IMR-90 (cell line): Measurements from ENCODE around the gene TPCN1. TPM values are rescaled to one million over a fixed set of nuclear protein-coding genes. Genes with fewer than 3 reads are reported as not detected.
A peak's percentile ranks its signal among the peaks of the same experiment; 100 is the strongest.

ENCODE experiments used
- ATAC-seq: fragments of 200-7000 bp; cut with Tn5 transposase; 2 replicates; pipeline ENCODE4 v1.9.1; 2020; ENCODE audit warnings: low read depth, mild to moderate bottlenecking, moderate library complexity
- BruUV-seq: library from RNA; stranded (reverse); fragments of 400-500 nt; replicated peaks from 2 replicates; lab custom pipeline; 2021; lab: Mats Ljungman, UMichigan
- CTCF ChIA-PET: fragments of 300-600 bp; formaldehyde crosslinking; extraction: SDS; loops from one replicate; lab custom pipeline; 2021; ENCODE audit warnings: antibody characterized with exemption; lab: Yijun Ruan, JAX
- POLR2A ChIA-PET: fragments of 300-600 bp; sonication (Branson Sonifier 250); formaldehyde crosslinking; loops from one replicate; lab custom pipeline; 2022; ENCODE audit warnings: antibody characterized with exemption; ENCODE audit not compliant: unreplicated experiment; lab: Charles Lee
- DNase-seq: peaks from one replicate; pipeline ENCODE4 v3.0.0; 2013
- H2AFZ ChIP-seq: replicated peaks from 2 replicates; pipeline ENCODE3; 2013; ENCODE audit warnings: low read length, mild to moderate bottlenecking; ENCODE audit not compliant: poor library complexity
- H2AK5ac ChIP-seq: 2 replicates; pipeline ENCODE4 v1.6.1; 2013; ENCODE audit warnings: low read depth, low read length, inconsistent platforms
- H2AK9ac ChIP-seq: replicated peaks from 2 replicates; pipeline ENCODE3; 2013; ENCODE audit warnings: mild to moderate bottlenecking, low read depth, low read length, moderate library complexity; ENCODE audit not compliant: poor library complexity
- H2BK120ac ChIP-seq: 2 replicates; pipeline ENCODE4 v1.6.1; 2013; ENCODE audit warnings: low read depth, low read length, inconsistent platforms
- H2BK15ac ChIP-seq: 3 replicates; pipeline ENCODE4 v1.6.1; 2013; ENCODE audit warnings: low read depth, low read length, inconsistent platforms
- H2BK20ac ChIP-seq: 2 replicates; pipeline ENCODE4 v1.6.1; 2013; ENCODE audit warnings: low read depth, mild to moderate bottlenecking, inconsistent platforms, low read length, moderate library complexity
- H2BK5ac ChIP-seq: 2 replicates; pipeline ENCODE4 v1.6.1; 2013; ENCODE audit warnings: mild to moderate bottlenecking, low read depth, low read length, inconsistent platforms; ENCODE audit not compliant: poor library complexity, severe bottlenecking
- H3K14ac ChIP-seq: replicated peaks from 2 replicates; pipeline ENCODE4 v1.6.1; 2013; ENCODE audit warnings: low read depth, low read length, inconsistent platforms
- H3K18ac ChIP-seq: 2 replicates; pipeline ENCODE4 v1.6.1; 2013; ENCODE audit warnings: low read depth, low read length, control low read depth
- H3K23ac ChIP-seq: 2 replicates; pipeline ENCODE4 v1.6.1; 2013; ENCODE audit warnings: low read depth, low read length, inconsistent platforms
- H3K27ac ChIP-seq: 2 replicates; pipeline ENCODE4 v1.5.1; 2013; ENCODE audit warnings: mild to moderate bottlenecking, control low read depth, low read length; ENCODE audit not compliant: insufficient read depth
- H3K27me3 ChIP-seq: 2 replicates; pipeline ENCODE4 v1.6.1; 2013; ENCODE audit warnings: low read length; ENCODE audit not compliant: control insufficient read depth, insufficient read depth
- H3K36me3 ChIP-seq: 2 replicates; pipeline ENCODE4 v1.6.1; 2013; ENCODE audit warnings: low read length, mixed read lengths; ENCODE audit not compliant: control insufficient read depth, insufficient read depth
- H3K4ac ChIP-seq: 2 replicates; pipeline ENCODE4 v1.6.1; 2013; ENCODE audit warnings: low read depth, low read length, inconsistent platforms
- H3K4me1 ChIP-seq: 2 replicates; pipeline ENCODE4 v1.6.1; 2013; ENCODE audit warnings: low read length, mixed read lengths; ENCODE audit not compliant: control insufficient read depth, insufficient read depth
- H3K4me2 ChIP-seq: 2 replicates; pipeline ENCODE4 v1.6.1; 2013; ENCODE audit warnings: low read depth, mild to moderate bottlenecking, control low read depth, low read length, moderate library complexity
- H3K4me3 ChIP-seq: 2 replicates; pipeline ENCODE4 v1.5.1; 2013; ENCODE audit warnings: low read depth, mild to moderate bottlenecking, control low read depth, low read length, moderate library complexity; ENCODE audit not compliant: insufficient read depth
- H3K56ac ChIP-seq: 2 replicates; pipeline ENCODE4 v1.6.1; 2013; ENCODE audit warnings: low read length, inconsistent platforms; ENCODE audit not compliant: insufficient read depth; ENCODE audit errors: extremely low read depth
- H3K79me1 ChIP-seq, 2 experiments: 2 replicates each; pipeline ENCODE4 v1.6.1; 2013; ENCODE audit warnings: low read length in 2 of 2, inconsistent platforms in 1 of 2, low read depth in 1 of 2
- H3K9ac ChIP-seq: 2 replicates; pipeline ENCODE4 v1.6.1; 2013; ENCODE audit warnings: low read depth, low read length, control low read depth
- H3K9me1 ChIP-seq: 2 replicates; pipeline ENCODE4 v1.6.1; 2013; ENCODE audit warnings: low read length, inconsistent platforms; ENCODE audit not compliant: insufficient read depth
- H3K9me3 ChIP-seq: 2 replicates; pipeline ENCODE4 v1.6.1; 2013; ENCODE audit warnings: low read length; ENCODE audit not compliant: control insufficient read depth, insufficient read depth
- H4K20me1 ChIP-seq: 2 replicates; pipeline ENCODE4 v1.6.1; 2013; ENCODE audit warnings: low read length, inconsistent platforms; ENCODE audit not compliant: insufficient read depth
- H4K5ac ChIP-seq: 2 replicates; pipeline ENCODE4 v1.6.1; 2013; ENCODE audit warnings: mild to moderate bottlenecking, low read depth, low read length, control low read depth
- H4K8ac ChIP-seq, 2 experiments: 2 replicates each; pipeline ENCODE4 v1.6.1; 2013; ENCODE audit warnings: low read depth in 2 of 2, low read length in 2 of 2, control low read depth in 1 of 2, inconsistent platforms in 1 of 2
- H4K91ac ChIP-seq: 2 replicates; pipeline ENCODE4 v1.6.1; 2013; ENCODE audit warnings: low read depth, low read length, inconsistent platforms; ENCODE audit not compliant: insufficient read depth
- BHLHE40 ChIP-seq: fragments of 150-350 bp; IDR thresholded peaks from 2 replicates; pipeline ENCODE4 v1.6.1; 2016; ENCODE audit warnings: mild to moderate bottlenecking, low read depth, low read length
- CEBPB ChIP-seq: IDR thresholded peaks from 2 replicates; pipeline ENCODE4 v1.6.1; 2012; ENCODE audit warnings: low read depth, low read length, improper control_type of control experiment
- CHD1 ChIP-seq: IDR thresholded peaks from 2 replicates; pipeline ENCODE4 v1.6.1; 2012; ENCODE audit warnings: low read depth, low read length, improper control_type of control experiment
- FOS ChIP-seq: fragments of 150-350 bp; IDR thresholded peaks from 2 replicates; pipeline ENCODE4 v1.6.1; 2016; ENCODE audit warnings: low read depth, low read length
- MAFK ChIP-seq: IDR thresholded peaks from 2 replicates; pipeline ENCODE4 v1.6.1; 2012; ENCODE audit warnings: low read depth, low read length, improper control_type of control experiment
- MAZ ChIP-seq: IDR thresholded peaks from 2 replicates; pipeline ENCODE4 v1.6.1; 2012; ENCODE audit warnings: low read depth, mild to moderate bottlenecking, low read length, improper control_type of control experiment, moderate library complexity, borderline replicate concordance
- MXI1 ChIP-seq: IDR thresholded peaks from 2 replicates; pipeline ENCODE4 v1.6.1; 2012; ENCODE audit warnings: low read depth, mild to moderate bottlenecking, low read length, moderate library complexity, borderline replicate concordance
- NFE2L2 ChIP-seq: fragments of 150-350 bp; IDR thresholded peaks from 2 replicates; pipeline ENCODE4 v1.6.1; 2016; ENCODE audit warnings: low read depth, mild to moderate bottlenecking, low read length
- POLR2A ChIP-seq: IDR thresholded peaks from 2 replicates; pipeline ENCODE4 v1.6.1; 2012; ENCODE audit warnings: mild to moderate bottlenecking, low read depth, low read length
- RAD21 ChIP-seq: IDR thresholded peaks from 2 replicates; pipeline ENCODE4 v1.6.1; 2012; ENCODE audit warnings: low read length, improper control_type of control experiment
- RCOR1 ChIP-seq: IDR thresholded peaks from 2 replicates; pipeline ENCODE4 v1.6.1; 2012; ENCODE audit warnings: mild to moderate bottlenecking, low read length, improper control_type of control experiment; ENCODE audit not compliant: insufficient replicate concordance
- RFX5 ChIP-seq: IDR thresholded peaks from 2 replicates; pipeline ENCODE4 v1.8.0; 2012; ENCODE audit warnings: low read depth, mild to moderate bottlenecking, low read length, moderate library complexity
- SMC3 ChIP-seq: fragments of 150-350 bp; IDR thresholded peaks from 2 replicates; pipeline ENCODE4 v1.6.1; 2016; ENCODE audit warnings: low read depth, mild to moderate bottlenecking, antibody characterized with exemption, low read length, moderate library complexity
- USF2 ChIP-seq: fragments of 150-350 bp; IDR thresholded peaks from 2 replicates; pipeline ENCODE4 v1.6.1; 2017; ENCODE audit warnings: mild to moderate bottlenecking, antibody characterized with exemption, low read length, low read depth
- WGBS, 2 experiments: methylation state at CpG; one replicate each; pipeline versions ENCODE4 v1.1.5 to v1.1.7; 2013; ENCODE audit warnings: missing lambda C conversion rate in 2 of 2; ENCODE audit not compliant: insufficient read length in 1 of 2; ENCODE audit errors: extremely low coverage in 2 of 2; 5-methylcytosine and 5-hydroxymethylcytosine counted together
- dilution Hi-C: fragments of 300-500 bp; cut with HindIII; formaldehyde crosslinking; loops from one replicate; pipeline ENCODE4 v1.14.3; 2018; ENCODE audit warnings: low sequenced_read_pairs; ENCODE audit not compliant: unreplicated experiment
- in situ Hi-C: fragments of 300-500 bp; cut with MboI; formaldehyde crosslinking; loops from 3 replicates; pipeline ENCODE4 v1.14.3; 2019; ENCODE audit warnings: low sequenced_read_pairs, inconsistent platforms, mixed read lengths
- intact Hi-C: fragments of 100-400 bp; cut with micrococcal nuclease; formaldehyde crosslinking; loops from 2 replicates; pipeline ENCODE4 v1.10.0; 2022
- polyA plus RNA-seq, 3 experiments: library from polyadenylated mRNA; depleted of rRNA; stranded (reverse); fragments of >200 nt; gene quantifications; 2 replicates each; pipeline ENCODE4 v1.2.3, GENCODE V29; 2012; ENCODE audit warnings: low replicate concordance in 1 of 3
- total RNA-seq: library from RNA; depleted of rRNA; stranded (reverse); fragments of >200 nt; gene quantifications from 2 replicates; pipeline ENCODE4 v1.2.3, GENCODE V29; 2012
- TF ChIP-seq, protein P1 (sequence below): conservative IDR thresholded peaks from 2 replicates; pipeline ENCODE4 v1.5.1; 2012; ENCODE audit warnings: mild to moderate bottlenecking, low read depth, low read length, improper control_type of control experiment
- TF ChIP-seq, protein P2 (sequence below): fragments of 150-350 bp; IDR thresholded peaks from 2 replicates; pipeline ENCODE4 v1.6.1; 2016; ENCODE audit warnings: low read depth, mild to moderate bottlenecking, low read length, moderate library complexity, borderline replicate concordance

Gene TPCN1
- total and polyA plus RNA-seq, 2 of the 4 experiments (the other 2 are of a cell fraction): 2.0 to 13.2 TPM

- Histone ChIP-seq H3K23ac (no peak overlapping the region), H4K91ac (no peak overlapping the region), H3K18ac (no peak overlapping the region), H3K4ac (no peak overlapping the region), H3K4me3 (no peak overlapping the region), H2AFZ (no peak overlapping the region), H2BK5ac (no peak overlapping the region), H3K9me3 (no peaks in the 10 kb centered on the region), H3K56ac (no peak overlapping the region), H2BK15ac (no peak overlapping the region), H3K27ac (no peak overlapping the region; the same call in 1 of the 2 replicates), H3K9ac (no peak overlapping the region), H3K4me1 (peaks cover 10% of the 10 kb centered on the region), H3K4me2 (no peak overlapping the region), H4K20me1 (no peaks in the 10 kb centered on the region), H2AK5ac (no peak overlapping the region), H3K27me3 (no peaks in the 10 kb centered on the region), H4K8ac (0 out of 4 replicates have a peak overlapping the region, but pooled peaks of 1 of the 2 experiments have one; percentile 30), H3K9me1 (no peaks in the 10 kb centered on the region), H2BK120ac (no peak overlapping the region), H3K79me1 (no peaks in the 10 kb centered on the region), H4K5ac (no peak overlapping the region), H2BK20ac (no peak overlapping the region), H2AK9ac (no peak overlapping the region), H3K14ac (no peak overlapping the region), H3K36me3 (peaks cover 18% of the 10 kb centered on the region; the same call in 1 of the 2 replicates)
- DNase-seq (peak; percentile 76), ATAC-seq (peak; percentile 85)
- ChIA-PET POLR2A (no interaction called here), CTCF (no interaction called here)
- intact Hi-C loops: no loop called here
- BruUV-seq: no TSS peak
- WGBS, 2 experiments: no CpG with 5 or more reads among the region's 6 CpGs
- no peak for TF ChIP-seq RAD21
- TF ChIP-seq BHLHE40: peak; percentile 43; the same call in 1 of the 2 replicates
- TF ChIP-seq, protein P1, sequence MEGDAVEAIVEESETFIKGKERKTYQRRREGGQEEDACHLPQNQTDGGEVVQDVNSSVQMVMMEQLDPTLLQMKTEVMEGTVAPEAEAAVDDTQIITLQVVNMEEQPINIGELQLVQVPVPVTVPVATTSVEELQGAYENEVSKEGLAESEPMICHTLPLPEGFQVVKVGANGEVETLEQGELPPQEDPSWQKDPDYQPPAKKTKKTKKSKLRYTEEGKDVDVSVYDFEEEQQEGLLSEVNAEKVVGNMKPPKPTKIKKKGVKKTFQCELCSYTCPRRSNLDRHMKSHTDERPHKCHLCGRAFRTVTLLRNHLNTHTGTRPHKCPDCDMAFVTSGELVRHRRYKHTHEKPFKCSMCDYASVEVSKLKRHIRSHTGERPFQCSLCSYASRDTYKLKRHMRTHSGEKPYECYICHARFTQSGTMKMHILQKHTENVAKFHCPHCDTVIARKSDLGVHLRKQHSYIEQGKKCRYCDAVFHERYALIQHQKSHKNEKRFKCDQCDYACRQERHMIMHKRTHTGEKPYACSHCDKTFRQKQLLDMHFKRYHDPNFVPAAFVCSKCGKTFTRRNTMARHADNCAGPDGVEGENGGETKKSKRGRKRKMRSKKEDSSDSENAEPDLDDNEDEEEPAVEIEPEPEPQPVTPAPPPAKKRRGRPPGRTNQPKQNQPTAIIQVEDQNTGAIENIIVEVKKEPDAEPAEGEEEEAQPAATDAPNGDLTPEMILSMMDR: no peak
- 0 out of 2 replicates have a peak, but pooled peaks have one; percentile 65 for TF ChIP-seq CEBPB
- TF ChIP-seq MAZ: no peak
- peak; percentile 22; the same call in 1 of the 2 replicates for TF ChIP-seq FOS
- no peak for TF ChIP-seq RCOR1
- TF ChIP-seq RFX5: no peak
- TF ChIP-seq USF2: no peak
- TF ChIP-seq MXI1: no peak
- TF ChIP-seq, protein P2, sequence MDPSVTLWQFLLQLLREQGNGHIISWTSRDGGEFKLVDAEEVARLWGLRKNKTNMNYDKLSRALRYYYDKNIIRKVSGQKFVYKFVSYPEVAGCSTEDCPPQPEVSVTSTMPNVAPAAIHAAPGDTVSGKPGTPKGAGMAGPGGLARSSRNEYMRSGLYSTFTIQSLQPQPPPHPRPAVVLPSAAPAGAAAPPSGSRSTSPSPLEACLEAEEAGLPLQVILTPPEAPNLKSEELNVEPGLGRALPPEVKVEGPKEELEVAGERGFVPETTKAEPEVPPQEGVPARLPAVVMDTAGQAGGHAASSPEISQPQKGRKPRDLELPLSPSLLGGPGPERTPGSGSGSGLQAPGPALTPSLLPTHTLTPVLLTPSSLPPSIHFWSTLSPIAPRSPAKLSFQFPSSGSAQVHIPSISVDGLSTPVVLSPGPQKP: no peak
- no peak for TF ChIP-seq MAFK
- TF ChIP-seq POLR2A: no peak
- no peak for TF ChIP-seq NFE2L2
- TF ChIP-seq CHD1: no peak
- no peak for TF ChIP-seq SMC3
- dilution Hi-C loops: no loop called here
- in situ Hi-C loops: no loop called here
Measured at GRCh38 chr12:113292091-113292490, 70.8 kb downstream of the TPCN1 start.
